ENCODE results near the gene RIIAD1.
A peak's percentile ranks its signal among the peaks of the same experiment; 100 is the strongest.
"Not testable (repeated sequence)": the region's sequence is repeated elsewhere in the genome, so short reads cannot be mapped to it uniquely, and the experiment has no call there.

The RIIAD1 gene, protein sequence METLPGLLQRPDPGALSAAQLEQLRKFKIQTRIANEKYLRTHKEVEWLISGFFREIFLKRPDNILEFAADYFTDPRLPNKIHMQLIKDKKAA

DNA sequence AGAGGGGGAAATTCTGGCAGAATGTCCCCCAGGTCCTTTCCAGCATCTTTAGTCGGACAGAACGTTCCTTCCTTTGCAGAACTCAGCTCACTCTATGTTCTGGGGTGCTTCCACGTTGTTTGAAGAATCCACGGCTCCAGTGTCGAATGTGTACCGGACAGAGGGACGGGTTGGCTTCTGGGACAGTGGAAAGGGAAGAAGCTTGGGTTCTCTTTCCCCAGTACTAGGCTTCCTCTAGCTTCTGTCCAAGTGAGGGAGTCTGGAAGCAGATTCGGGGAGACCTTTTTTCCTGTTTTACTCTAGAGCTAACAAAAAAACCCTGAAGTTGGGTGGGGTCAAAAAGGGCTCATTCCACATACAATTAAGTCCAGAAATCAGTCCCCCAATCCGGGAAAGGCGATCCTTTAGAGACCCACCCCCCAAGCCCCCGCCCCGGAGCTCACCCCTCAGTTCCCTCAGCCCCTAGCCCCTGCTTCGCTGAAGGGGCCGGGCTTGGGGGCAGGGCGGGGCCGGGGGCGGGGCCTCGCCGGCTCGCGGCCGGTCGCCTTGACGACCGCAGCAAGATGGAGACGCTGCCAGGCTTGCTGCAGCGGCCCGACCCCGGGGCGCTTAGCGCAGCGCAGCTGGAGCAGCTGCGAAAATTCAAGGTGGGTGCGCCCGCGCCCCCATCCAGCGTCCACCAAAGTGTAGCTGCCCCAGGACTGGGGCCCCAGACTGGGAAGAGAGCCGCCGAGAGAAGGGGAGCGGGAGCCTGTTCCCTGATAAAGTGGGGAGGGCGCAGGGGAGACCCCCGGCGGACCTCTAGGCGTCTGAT lies at the start of gene RIIAD1:
RIIAD1 (plus strand) TSS at position 549 of the 814 bp plus-strand sequence; CDS start at position 564, 15 bp downstream.
- peak; percentile 81 for DNase-seq (ENCODE audit: low spot score)

DNA sequence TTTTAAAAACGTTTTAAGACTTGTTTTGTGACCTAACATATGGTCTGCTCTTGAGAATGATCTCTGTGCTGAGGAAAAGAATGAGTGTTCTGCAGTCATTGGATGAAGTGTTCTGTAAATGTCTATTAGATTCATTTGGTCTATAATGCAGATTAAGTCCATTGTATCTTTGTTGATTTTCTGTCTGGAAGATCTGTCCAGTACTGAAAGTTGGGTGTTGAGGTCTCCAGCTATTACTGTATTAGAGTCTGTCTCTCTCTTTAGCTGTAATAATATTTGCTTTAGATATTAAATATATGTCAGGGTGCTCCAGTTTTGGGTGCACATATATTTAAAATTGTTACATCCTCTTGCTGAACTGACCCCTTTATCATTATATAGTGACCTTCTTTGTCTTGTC lies 47.9 kb upstream of the RIIAD1 start:
- DNase-seq (ENCODE audit: low spot score): no peak

DNA sequence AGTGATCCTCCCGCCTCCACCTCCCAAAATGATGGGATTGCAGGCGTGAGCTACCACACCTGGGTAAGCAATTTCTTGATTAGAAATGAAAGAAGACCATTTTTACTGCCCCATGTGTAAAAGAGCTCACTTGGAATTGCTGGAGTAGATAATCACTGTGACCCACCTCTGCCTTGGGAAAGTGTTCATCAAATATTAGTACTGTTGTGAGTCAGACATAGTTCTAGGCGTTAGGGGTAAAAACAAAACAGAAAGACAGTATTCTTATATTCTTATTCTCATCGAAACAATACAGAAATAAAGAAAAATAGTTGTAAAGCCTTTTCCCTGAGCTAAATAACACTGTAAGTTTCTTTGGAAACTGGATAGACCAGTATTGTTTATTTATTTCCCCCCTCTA lies 40.9 kb upstream of the RIIAD1 start:
- no peak for DNase-seq (ENCODE audit: low spot score)

DNA sequence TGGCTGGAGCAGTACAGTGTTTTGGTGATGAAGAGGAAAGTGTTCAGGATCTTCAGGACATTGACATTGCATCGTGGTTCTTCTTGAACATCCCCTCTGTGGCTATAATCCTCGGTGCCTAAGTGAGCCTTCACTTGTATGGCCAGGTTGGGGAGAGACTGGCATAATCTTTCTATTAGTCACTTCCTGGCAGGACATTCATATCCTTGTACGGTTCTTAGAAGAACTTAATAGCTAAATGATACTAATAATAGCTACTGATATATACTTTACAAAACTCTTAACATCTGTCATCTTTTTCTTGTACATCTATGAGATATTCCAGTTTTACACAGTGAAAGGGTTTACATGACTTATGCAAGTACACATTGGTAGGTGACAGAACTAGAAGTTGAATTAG lies 40.5 kb upstream of the RIIAD1 start:
- peak; percentile 83 for DNase-seq (ENCODE audit: low spot score)

DNA sequence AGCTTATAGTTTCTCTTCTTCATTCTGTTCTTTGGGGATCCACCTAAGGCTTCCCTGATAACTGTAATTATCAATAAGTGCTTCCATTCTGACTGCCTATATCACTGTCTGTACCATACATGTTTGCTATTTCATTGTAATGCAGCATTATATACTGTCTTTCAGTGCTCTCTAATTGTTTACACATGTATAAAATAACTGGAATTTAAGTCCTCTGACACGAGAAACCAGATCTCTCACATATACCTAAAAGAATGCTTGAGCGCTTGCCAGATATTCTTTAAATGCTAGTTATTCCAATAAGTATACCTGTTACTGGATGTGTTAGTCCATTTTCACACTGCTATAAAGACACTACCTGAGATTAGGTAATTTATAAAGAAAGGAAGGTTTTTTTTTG lies 39.4 kb upstream of the RIIAD1 start:
- DNase-seq (ENCODE audit: low spot score): no peak

DNA sequence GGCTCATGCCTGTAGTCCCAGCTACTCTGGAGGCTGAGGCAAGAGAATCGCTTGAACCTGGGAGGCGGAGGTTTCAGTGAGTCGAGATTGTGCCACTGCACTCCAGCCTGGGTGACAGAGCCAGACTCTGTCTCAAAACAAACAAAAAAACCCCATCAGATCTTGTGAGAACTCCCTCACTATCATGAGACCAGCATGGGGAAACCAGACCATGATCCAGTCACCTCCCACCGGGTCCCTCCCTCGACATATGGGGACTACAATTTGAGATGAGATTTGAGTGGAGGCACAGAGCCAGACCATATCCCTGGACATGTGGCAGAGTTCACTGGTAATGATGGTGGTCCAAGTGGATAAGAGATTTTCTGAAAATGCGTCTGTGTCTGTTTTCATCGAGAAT lies 38.4 kb upstream of the RIIAD1 start:
- DNase-seq (ENCODE audit: low spot score): not testable (repeated sequence)

DNA sequence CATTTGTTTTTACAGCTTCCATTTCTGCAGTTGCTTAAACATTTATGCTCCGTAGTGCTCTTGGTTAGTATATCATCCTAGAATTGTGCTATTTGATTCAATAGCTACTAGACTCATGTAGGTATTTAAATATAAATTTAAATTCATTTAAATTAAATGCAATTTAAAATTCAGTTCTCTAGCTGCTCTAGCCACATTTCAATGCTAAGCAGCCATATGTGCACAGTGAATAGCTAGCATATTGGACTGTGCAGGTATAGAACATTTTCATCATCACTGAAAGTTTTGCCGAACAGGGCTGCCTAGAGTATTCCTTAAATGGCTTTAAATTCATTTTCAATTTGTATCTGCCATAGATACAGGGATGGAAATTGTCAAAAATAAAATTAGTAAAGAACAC lies 37.2 kb upstream of the RIIAD1 start:
- DNase-seq (ENCODE audit: low spot score): no peak

DNA sequence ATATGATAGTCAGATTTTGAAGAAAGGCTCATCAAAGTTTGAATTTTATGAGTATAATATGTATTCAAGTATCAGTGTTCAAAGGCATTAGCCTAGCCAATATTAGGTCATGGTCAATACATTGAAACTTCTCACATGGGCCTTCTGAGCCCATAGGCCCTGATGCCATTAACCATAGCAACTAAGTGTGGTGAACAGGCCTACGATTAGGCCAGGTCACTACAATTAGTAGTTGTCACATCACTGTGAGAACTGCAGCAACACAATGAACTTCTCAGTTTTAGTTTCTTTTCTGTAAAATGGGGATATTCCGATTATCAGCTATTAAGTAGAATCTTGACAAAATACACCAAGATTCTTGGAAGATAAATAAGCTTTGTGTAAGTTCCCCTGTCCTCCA lies 34.8 kb upstream of the RIIAD1 start:
- no peak for DNase-seq (ENCODE audit: low spot score)

DNA sequence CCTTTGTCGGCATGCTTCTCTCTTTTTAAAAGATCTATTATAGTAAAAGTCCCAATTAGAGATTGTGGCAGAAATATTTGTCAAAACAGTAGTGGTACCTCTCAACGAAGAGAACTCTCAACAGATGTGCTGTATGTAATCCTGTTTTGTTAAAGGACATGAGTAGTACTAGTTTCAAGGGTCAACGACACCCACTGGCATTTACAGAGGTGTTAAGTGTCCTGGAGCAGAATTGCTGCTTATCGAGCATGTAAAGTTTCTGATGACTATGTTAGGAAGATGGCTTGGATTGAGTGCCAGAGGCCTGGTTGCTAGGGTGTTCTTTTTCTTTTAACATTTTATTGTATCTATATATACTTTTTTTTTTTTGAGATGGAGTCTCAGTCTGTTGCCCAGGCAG lies 31.8 kb upstream of the RIIAD1 start:
- no peak for DNase-seq (ENCODE audit: low spot score)

DNA sequence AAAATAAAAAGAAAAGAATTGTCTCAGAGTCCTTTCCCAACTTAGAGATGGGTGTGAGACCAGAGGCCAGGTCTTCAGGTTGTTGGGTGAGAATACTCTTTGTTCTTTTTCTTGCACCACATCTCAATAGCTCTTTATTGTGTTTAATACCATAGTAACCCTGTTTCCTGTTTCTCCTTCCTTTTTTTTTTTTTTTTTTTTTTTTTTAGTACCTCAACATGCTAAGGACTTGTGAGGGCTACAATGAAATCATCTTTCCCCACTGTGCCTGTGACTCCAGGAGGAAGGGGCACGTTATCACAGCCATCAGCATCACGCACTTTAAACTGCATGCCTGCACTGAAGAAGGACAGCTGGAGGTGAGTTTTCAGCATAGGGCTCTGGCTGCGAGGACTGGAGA lies 29.1 kb upstream of the RIIAD1 start:
- DNase-seq (ENCODE audit: low spot score): no peak

DNA sequence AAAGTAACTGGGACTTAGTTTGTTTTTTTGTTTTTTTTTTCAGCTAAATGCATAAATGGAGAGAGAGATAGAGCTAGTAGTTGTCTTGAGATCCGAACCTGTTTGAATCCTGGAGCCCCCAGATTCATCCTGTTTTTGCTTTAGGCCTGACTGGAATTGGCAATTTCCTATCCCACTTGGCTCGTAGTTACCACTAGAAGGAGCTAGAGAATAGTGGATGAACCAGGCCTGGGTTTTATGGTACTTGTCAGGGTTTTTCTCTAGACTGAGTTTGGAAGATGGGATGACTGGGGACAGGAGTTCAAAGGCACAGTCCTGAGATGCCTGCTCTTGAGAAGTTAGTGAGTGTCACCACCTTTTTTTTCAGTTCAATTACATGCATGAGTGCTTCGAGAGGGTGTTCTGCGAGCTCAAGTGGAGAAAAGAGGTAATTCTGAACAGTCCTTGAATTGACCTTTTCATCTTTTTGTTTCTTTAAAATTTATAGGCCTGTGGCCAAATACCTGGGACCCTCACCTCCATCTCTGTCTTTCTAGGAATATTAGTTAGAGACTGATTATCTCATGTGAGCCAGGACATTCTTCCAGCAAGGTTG lies 28.2 kb upstream of the RIIAD1 start:
- peak; percentile 52 for DNase-seq (ENCODE audit: low spot score)

DNA sequence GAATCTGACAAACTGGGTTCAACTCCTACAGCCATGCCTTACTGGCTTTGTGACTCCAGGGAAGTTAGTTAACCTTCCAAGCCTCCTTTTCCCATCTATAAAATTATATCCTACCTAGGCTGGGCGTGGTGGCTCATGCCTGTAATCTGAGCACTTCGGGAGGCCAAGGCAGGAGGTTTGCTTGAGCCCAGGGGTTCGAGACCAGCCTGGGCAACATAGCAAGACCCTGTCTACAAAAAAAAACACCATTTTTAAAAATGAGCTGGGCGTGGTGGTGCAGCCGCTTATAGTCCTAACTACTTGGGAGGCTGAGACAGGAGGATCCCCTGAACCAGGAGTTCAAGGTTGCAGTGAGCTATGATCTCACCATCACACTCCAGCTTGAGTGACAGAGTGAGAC lies 19.8 kb upstream of the RIIAD1 start:
- no peak for DNase-seq (ENCODE audit: low spot score)

DNA sequence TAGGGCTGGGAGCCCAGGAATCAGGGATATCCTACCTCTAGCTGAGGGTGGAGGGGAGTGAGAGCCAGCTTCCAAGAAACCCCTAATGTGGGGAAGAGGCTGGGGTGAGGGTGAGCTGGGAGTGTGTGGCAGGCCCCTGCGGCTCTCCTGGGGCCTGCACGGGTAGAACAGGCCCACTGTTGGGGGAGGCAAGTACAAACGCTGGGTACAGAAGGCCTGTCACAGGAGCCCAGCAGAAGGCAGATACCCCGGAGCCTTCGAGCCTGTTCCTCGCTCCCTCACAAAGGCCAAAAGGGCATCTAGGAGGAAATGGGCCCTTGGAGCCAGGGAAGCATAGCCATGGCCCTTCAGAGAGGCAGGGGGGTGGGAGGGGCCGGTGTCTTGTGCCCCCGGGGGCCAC lies 18.4 kb upstream of the RIIAD1 start:
- DNase-seq (ENCODE audit: low spot score): no peak

DNA sequence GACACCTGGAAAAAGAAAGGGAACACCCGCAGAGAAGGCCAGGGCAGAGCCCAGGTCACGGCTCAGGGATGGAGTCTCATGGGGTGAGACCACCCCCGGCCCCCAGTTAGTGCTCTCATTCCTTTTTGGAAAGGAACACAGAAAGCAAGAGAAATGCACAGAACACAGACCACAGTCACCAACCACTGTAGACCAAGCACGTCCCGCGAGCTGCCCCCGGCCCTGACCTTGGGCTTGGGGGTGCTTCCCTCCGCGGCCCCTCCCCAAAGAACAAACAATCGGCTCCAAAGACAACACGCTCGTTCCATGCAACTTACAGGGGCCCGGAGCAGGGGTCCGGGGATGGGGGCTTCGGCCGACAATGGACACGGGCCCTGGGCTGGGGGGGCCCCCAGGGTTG lies 17.5 kb upstream of the RIIAD1 start:
- DNase-seq (ENCODE audit: low spot score): no peak

DNA sequence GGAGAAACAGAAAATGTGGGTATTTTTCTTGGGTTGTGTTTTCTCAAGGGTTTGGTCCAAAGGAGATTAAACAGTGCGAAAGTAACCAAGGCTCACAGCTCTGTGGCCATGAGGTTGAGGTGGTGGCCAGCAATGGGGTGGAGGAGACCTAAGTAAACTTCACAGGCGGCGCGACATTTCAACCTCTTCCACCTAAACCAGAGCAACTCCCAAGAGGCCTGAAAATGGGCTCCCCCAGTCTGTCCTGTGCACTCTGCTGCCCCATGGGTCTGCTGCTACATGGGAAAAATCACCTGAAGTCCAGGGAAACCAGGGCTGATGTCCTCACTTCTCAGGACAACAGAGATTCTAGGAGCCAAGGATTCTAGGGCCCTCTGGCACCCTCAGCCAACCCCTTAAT lies 17.1 kb upstream of the RIIAD1 start:
- DNase-seq (ENCODE audit: low spot score): no peak

DNA sequence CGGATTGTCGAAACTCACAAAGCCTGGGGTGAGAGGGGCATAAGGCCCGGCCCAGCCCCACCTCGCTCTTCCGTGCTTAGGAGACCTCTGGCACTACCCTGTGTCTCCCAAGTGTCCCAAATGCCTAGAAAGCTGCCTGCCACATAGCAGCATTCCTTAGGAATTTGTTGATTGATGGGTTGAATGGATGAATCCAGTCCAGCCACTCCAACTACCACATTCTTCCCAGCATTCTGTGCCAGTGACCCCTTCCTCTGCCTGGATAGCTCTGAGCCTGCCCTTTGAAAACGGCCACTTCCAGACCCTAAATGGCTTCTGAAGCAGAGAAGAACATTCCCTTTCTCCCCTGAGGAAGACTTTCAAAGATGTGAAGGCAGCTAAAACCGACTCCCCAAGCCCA lies 16.2 kb upstream of the RIIAD1 start:
- DNase-seq (ENCODE audit: low spot score): no peak

DNA sequence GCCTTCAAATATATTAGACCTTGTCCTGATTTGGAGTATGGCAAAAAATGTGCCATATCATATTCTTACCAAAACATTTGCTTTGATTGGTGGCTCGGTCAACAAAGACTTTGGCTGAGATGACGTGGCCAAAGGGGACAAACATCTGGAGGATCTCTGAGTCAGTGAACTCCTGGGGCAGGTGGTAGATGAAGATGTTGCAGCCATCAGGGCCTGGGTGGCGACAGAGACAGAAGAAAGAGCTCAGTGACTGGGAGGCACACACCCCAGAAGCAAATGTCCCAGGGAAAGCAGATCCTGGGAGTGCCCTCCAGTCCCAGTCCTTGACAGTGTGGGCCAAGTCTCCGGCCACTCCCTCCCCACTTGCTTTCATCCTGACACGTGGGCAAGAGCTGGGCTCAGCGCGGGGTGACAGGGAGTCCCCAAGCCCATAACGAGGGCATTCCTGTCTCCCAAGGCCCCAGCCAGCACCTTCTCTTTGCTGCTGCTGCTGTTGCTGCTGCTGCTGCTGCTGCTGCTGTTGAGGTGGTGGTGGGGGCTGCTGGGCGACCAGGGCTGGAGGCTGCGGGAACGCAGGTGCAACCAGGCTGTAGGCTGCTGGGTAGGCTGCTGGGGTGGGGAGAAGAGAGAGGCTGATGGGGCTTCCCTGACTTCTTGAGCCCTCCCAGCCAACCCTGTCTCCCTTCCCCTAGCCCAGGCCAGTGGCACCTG lies 15.4 kb upstream of the RIIAD1 start:
- DNase-seq (ENCODE audit: low spot score): no peak

DNA sequence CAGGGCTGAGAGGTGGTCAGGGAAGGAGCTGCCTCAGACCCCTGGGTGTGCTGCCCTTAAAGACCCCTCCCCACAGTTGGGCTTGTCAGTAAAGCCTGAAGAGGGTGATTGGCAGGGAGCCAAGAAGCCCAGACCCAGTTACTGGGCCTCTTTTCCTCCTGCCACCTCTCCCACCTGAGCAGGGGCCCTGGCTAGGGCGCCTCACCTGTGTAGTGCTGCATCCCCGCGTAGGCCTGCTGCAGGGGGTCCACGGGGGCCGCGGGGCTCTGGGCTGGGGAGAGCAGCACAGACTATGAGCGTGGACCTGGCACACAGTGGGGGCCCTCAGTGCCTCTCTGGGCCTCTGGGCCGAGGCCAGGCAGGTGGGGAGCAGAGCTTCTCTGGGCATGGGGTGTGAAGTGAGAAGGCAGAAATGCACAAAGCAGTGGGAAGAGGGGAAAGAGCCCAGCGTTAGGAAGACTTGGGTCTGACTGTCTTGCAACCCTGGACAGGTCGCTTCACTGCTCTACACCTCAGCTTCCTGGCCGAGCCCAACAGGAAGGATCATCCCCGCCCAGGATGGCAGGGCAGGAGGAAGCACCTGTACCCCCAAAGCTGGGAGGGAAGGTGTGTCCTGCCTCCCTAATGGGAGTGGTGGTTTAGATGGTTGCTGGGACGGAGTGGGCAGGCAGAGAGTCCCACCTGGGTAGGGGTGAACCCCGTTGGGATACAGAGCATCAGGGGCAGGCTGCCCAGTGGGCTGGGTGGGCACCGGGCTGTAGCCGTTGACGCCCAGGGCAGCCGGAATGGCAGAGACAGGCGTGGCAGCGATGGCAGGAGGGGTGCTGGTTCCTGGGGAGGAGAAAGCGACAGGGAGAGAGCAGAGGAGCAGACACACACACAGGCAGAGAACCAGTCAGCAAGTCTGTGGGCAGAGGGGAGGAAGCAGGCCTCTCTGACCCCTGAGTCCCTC lies 14.6 kb upstream of the RIIAD1 start:
- DNase-seq (ENCODE audit: low spot score): no peak

DNA sequence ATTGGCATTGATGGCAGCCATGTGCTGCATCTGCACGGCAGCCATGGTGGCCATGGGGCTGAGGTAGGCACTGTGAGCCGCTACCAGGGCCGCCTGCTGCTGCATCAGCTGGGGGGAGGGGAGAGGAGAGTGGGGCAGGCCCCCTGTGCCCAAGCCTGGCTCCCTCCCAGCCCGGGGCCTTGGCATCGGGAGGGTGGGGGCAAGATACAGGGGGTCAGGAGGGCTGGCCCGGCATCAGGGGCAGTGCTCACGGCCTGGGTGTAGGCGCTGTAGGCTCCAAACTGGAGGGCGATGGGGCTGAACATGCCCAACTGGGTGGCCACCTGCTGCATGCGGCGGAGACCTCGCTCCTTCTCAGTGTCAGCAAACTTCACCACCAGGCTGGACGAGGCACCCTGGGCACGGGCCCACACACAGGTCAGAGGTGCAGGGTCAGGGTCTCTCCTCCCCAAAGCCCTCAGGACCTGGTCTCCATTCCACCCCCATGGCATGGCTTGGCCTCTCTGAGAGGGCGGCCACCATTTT lies 13.7 kb upstream of the RIIAD1 start:
- no peak for DNase-seq (ENCODE audit: low spot score)

DNA sequence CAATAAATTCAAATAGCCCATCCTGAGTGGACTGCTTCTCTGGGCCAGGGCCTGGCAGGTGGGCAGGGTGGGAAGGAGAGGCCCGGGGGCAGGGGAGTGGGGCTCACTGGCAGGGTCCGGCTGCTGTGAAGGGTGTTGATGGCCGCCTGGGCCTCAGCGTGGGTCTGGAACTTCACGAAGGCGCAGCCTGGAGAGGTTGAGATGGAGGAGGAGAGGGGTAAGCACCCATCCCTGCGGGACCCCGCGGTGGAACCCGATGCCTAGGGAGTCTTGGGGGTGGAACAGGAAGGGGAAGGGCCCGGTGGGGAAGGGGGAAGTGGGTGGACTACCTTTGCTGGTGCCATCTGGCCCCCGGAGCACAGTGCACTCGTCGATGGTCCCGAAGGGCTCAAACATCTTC lies 12.4 kb upstream of the RIIAD1 start:
- no peak for DNase-seq (ENCODE audit: low spot score)

DNA sequence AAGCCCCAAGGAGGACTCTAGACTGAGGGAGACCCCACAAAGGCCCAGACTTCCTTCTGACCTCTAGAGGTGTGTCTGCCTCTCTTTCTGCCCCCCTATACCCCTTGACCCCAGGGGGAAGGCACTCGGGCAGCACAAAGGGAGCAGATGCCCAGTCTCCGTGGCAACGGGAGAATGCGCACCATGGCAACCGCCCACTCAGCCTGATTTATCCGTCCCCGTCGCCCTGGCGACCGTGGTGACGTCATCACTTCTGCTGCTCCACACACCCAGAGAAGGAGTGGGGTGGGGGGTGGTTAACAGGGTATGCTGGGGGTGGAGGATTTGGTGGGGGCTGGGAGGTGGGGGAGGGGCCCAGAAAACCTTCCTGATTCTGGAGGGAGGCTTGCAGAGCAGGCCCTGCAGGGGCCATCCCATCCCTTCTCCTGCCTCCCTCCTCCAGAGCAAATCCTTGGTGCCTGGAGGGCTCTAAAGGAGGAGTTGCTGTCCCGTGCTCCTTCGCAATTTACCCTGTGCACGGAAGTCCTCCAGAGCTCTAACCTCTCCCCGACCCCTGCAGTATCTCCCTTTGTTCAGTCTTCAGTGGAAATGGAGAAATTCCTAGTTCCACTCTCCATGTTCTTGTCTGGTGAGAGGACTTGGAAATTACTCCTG lies 11.0 kb upstream of the RIIAD1 start:
- DNase-seq (ENCODE audit: low spot score): peak; percentile 42
